Esophagus muscularis mucosa (tissue), 4 donors: ENCODE data around the gene CDC42BPA. TPM values are rescaled to one million over a fixed set of nuclear protein-coding genes. Genes with fewer than 3 reads are reported as not detected.
"Not testable (repeated sequence)": the region's sequence is repeated elsewhere in the genome, so short reads cannot be mapped to it uniquely, and the experiment has no call there.

Experiments used
- DNase-seq: peaks from one replicate; pipeline ENCODE4 v3.0.0-alpha.2; 2017; ENCODE audit errors: extremely low spot score
- H3K27ac ChIP-seq, 4 donors: fragments of 200-600 bp; sonication (generic); replicated peaks in 1 of 4; 1 replicate in 3 of 4; 2 replicates in 1 of 4; pipeline ENCODE4 v1.5.1; 2016 to 2019; ENCODE audit warnings: mild to moderate bottlenecking in 1 of 4
- H3K27me3 ChIP-seq, 4 donors: fragments of 200-600 bp; sonication (generic); one replicate each; pipeline versions ENCODE4 v1.5.1 to v1.6.0; 2016 to 2019
- H3K36me3 ChIP-seq, 4 donors: fragments of 200-600 bp; sonication (generic); one replicate each; pipeline ENCODE4 v1.5.1; 2016 to 2019
- H3K4me1 ChIP-seq, 4 donors: fragments of 200-600 bp; sonication (generic); one replicate each; pipeline ENCODE4 v1.5.1; 2016 to 2019
- H3K4me3 ChIP-seq, 4 donors: fragments of 200-600 bp; sonication (generic); 1 replicate in 2 of 4; 2 replicates in 2 of 4; pipeline ENCODE4 v1.5.1; 2016 to 2019; ENCODE audit warnings: mild to moderate bottlenecking in 4 of 4, moderate library complexity in 1 of 4
- H3K9me3 ChIP-seq, 4 donors: fragments of 200-600 bp; sonication (generic); 1 replicate in 3 of 4; 2 replicates in 1 of 4; pipeline ENCODE4 v1.5.1; 2016 to 2019
- EP300 ChIP-seq: sonication (generic); formaldehyde crosslinking; IDR thresholded peaks from one replicate; pipeline ENCODE4 v1.6.1; 2017; ENCODE audit warnings: antibody characterized with exemption
- POLR2A ChIP-seq: fragments of 450-650 bp; IDR thresholded peaks from one replicate; pipeline ENCODE4 v1.6.1; 2017; ENCODE audit warnings: antibody characterized with exemption, moderate library complexity, mild to moderate bottlenecking, low read depth
- POLR2AphosphoS5 ChIP-seq, 2 donors: sonication (generic); formaldehyde crosslinking; IDR thresholded peaks; one replicate each; pipeline ENCODE4 v1.6.1; 2017; ENCODE audit warnings: antibody characterized with exemption in 2 of 2
- WGBS: methylation state at CpG from one replicate; pipeline ENCODE4 v1.1.5; 2018; 5-methylcytosine and 5-hydroxymethylcytosine counted together
- intact Hi-C: fragments of 100-400 bp; cut with DNase I; formaldehyde crosslinking; loops from one replicate; pipeline ENCODE4 v1.15.1; 2023
- total RNA-seq, 4 donors: library from RNA; depleted of rRNA; stranded (reverse); fragments of >200 nt; gene quantifications; one replicate each; pipeline versions ENCODE4 v1.1.0 to v1.2.1, GENCODE V29; 2016
- TF ChIP-seq, protein P1 (sequence below), 3 experiments: fragments of 200-600 bp in 2 of 3; fragments of 450-650 bp in 1 of 3; sonication (generic) in 2 of 3; IDR thresholded peaks; one replicate each; pipeline ENCODE4 v1.5.1; 2017 to 2019; ENCODE audit warnings: antibody characterized with exemption in 3 of 3, mild to moderate bottlenecking in 2 of 3, moderate library complexity in 1 of 3

The CDC42BPA gene
- total RNA-seq, 4 donors from 2014 or later = 59.5 to 72.2 (median 69.7) TPM

DNA sequence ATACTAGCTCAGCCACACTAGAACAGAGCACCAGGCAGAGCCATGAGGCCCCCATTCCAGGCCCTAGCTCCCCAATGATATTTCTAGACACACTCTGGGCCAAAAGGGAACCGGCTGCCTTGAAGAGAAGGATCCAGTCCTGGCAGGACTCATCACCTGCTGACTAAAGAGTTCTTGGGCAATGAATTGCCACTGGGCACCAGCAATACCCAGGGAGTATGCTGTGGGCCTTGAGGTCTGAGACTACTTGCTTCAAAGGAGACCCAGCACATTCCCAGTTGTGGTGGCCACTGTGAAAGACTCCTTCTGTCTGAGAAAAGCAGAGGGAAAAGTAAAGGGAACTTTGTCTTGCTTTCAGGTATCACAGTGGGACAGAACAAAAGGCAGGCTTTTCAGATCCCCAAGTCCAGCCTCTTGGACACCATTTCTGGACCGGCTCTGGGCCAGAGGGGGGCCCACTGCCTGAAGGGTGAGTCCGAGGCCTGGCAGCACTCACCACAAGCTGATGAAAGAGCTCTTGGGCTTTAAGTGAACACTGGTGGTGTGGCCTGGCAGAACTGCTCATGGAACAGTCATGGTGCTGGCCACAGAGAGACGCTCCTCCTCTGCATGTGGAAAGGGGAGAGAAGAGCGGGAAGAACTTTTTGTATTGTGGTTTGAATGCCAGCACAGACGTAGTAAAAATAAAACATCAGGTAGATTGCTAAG lies 72.5 kb downstream of the CDC42BPA start:
- no peaks in the 10 kb centered on the region for H3K36me3 ChIP-seq
- no peaks in the 10 kb centered on the region for H3K9me3 ChIP-seq
- TF ChIP-seq EP300 = no peak
- no peaks in the 10 kb centered on the region for H3K27me3 ChIP-seq
- 94% methylated on average over 6 of the region's 6 CpGs for WGBS
- H3K4me1 ChIP-seq = peaks cover 17 to 24% (median 21%) of the 10 kb centered on the region in 4 donors
- no peak for DNase-seq
- no peak overlapping the region for H3K27ac ChIP-seq
- H3K4me3 ChIP-seq = no peak overlapping the region
- intact Hi-C loops = loop anchor here (2.0 kb wide), 1 partner anchor 19 kb away; no protein-coding TSS in a partner anchor

DNA sequence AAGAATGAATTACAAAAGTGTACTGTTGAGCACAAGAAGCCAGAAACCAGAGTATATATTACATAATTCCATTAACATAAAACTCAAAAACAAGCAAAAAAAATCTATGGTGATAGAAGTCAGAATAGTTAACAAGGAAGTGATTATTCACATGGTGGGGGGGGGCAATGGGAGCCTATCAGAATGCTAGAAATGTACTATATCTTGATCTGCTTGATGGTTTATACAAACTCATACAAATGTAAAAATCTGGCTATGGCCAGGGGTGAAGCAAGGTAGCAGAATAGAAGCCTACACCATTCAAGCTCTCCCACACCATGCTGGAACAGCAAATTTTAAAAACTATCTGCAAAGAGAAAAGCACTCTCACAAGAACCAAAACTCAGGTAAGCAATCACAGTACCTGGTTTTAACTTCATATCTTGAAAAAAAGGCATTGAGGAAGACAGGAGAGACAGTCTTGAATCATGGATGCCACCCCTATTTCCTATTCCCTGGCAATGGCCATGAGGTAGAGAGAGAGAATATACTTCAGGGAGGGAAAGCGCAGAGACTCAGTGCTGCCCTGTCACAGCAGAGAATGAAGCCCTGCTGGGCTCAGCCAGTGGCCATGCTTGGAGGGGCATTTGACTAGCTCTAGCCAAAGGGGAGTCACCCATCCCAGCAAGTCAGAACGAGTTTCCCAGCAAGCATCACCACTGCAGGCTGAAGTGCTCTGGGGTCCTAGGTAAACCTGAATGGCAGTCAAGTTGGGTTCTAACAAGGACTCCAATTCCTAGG lies 73.8 kb downstream of the CDC42BPA start:
- no peak for DNase-seq
- whole genome bisulfite sequencing = 91% methylated on average over 2 of the region's 2 CpGs
- H3K36me3 ChIP-seq = no peaks in the 10 kb centered on the region
- no peaks in the 10 kb centered on the region for H3K9me3 ChIP-seq
- no peak overlapping the region for H3K27ac ChIP-seq
- no peak overlapping the region for H3K4me3 ChIP-seq
- TF ChIP-seq POLR2AphosphoS5 (IDR thresholded peaks at IDR 0.05) = no peak
- H3K27me3 ChIP-seq = no peaks in the 10 kb centered on the region
- H3K4me1 ChIP-seq = peaks cover 17 to 28% (median 25%) of the 10 kb centered on the region in 4 donors
- intact Hi-C loops = loop anchor here (2.0 kb wide), 1 partner anchor 20 kb away; no protein-coding TSS in a partner anchor

DNA sequence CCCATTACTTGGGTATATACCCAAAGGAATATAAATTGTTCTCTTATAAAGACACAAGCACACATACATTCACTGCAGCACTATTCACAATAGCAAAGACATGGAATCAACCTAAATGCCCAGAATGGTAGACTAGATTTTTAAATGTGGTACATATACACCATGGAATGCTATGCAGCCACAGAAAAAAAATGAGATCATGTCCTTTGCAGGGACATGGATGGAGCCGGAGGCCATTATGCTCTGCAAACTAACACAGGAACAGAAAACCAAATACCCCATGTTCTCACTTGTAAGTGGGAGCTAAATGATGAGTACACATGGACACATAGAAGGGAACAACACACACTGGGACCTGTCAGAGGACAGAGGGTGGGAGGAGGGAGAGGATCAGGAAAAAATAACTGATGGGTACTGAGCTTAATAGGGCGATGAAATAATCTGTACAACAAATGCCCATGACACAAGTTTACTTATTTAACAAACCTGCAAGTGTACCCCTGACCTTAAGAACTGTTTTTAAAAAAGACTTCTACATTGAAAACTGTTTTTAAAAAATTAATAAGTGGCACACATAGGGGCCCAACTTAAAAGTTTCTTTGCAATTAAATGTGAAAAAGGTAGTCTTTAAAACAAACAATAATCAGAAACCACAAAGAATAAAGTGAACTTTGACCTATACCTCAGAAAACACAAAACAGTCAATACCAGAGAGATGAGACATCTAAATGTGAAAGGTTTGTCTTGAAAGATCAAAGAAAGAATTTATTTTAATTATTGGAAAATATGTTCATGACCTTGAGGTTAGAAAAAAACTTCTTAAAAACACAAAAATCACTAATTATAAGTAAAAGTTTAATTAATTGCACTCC lies 75.2 kb downstream of the CDC42BPA start:
- TF ChIP-seq POLR2A = no peak
- H3K27ac ChIP-seq = no peak overlapping the region
- no peaks in the 10 kb centered on the region for H3K9me3 ChIP-seq
- peaks cover 17 to 38% (median 28%) of the 10 kb centered on the region in 4 donors for H3K4me1 ChIP-seq
- no peak for DNase-seq
- H3K36me3 ChIP-seq = no peaks in the 10 kb centered on the region
- H3K4me3 ChIP-seq = no peak overlapping the region
- H3K27me3 ChIP-seq = no peaks in the 10 kb centered on the region
- 100% methylated on average over 2 of the region's 2 CpGs for WGBS
- intact Hi-C loops = no loop called here

DNA sequence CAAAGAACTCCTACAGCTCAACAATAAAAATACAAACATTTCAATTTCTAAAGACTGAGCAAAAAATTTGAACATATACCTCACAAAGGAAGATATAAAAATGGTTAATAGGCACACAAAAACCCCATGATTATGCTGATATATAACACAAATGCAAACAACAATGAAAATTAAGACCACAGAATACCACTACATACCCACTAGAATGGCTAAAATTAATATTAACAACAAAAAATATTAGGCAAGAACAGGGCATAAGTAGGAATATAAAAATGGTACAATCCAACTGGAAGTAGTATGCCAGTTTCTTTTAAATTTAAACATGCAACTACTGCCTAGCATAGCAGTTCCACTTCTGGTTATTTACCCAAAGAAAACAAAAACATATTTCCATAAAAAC lies 77.3 kb downstream of the CDC42BPA start:
- no peaks in the 10 kb centered on the region for H3K9me3 ChIP-seq
- no peak for DNase-seq
- H3K4me1 ChIP-seq = peaks cover 17 to 39% (median 27%) of the 10 kb centered on the region in 4 donors
- no peak overlapping the region for H3K27ac ChIP-seq
- no peaks in the 10 kb centered on the region for H3K36me3 ChIP-seq
- TF ChIP-seq, protein P1, sequence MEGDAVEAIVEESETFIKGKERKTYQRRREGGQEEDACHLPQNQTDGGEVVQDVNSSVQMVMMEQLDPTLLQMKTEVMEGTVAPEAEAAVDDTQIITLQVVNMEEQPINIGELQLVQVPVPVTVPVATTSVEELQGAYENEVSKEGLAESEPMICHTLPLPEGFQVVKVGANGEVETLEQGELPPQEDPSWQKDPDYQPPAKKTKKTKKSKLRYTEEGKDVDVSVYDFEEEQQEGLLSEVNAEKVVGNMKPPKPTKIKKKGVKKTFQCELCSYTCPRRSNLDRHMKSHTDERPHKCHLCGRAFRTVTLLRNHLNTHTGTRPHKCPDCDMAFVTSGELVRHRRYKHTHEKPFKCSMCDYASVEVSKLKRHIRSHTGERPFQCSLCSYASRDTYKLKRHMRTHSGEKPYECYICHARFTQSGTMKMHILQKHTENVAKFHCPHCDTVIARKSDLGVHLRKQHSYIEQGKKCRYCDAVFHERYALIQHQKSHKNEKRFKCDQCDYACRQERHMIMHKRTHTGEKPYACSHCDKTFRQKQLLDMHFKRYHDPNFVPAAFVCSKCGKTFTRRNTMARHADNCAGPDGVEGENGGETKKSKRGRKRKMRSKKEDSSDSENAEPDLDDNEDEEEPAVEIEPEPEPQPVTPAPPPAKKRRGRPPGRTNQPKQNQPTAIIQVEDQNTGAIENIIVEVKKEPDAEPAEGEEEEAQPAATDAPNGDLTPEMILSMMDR (IDR thresholded peaks at IDR 0.05) = no peak
- TF ChIP-seq EP300 (no peak), POLR2AphosphoS5 (IDR thresholded peaks at IDR 0.05) (no peak)
- no peaks in the 10 kb centered on the region for H3K27me3 ChIP-seq
- H3K4me3 ChIP-seq = no peak overlapping the region
- intact Hi-C loops = no loop called here

DNA sequence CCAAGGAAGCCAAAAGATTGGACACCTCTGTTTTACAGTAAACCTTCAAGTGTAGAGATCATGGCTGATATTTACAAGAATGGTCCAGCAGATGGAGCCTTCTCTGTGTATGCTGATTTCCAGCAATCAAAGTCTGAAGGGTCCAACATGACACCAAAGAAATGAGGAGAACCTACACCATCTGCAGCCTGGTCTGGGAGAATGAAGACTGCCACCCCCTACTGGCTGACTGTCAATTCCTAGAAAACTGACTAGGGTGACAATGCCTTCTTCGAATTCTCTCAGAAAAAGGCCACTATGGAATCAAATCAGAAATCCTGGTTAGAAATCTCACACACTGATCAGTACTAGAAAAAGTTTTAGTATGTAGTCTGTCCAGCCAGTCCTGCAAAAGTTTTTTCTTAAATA lies 83.3 kb downstream of the CDC42BPA start:
- intact Hi-C loops = loop anchor here (5.0 kb wide), 1 partner anchor 202 kb away; no protein-coding TSS in a partner anchor
- no peak for TF ChIP-seq EP300
- TF ChIP-seq, protein P1 (IDR thresholded peaks at IDR 0.05) = peak; percentile 25 to 48 (median 28)
- peaks cover 0 to 23% (median 15%) of the 10 kb centered on the region in 4 donors for H3K4me1 ChIP-seq
- no peak overlapping the region for H3K27ac ChIP-seq
- peaks cover 0 to 3% (median 0%) of the 10 kb centered on the region in 4 donors for H3K36me3 ChIP-seq
- no peaks in the 10 kb centered on the region for H3K27me3 ChIP-seq
- no peak for DNase-seq
- no peak overlapping the region for H3K4me3 ChIP-seq
- H3K9me3 ChIP-seq = no peaks in the 10 kb centered on the region
- 82% methylated on average over 1 of the region's 1 CpG for WGBS

DNA sequence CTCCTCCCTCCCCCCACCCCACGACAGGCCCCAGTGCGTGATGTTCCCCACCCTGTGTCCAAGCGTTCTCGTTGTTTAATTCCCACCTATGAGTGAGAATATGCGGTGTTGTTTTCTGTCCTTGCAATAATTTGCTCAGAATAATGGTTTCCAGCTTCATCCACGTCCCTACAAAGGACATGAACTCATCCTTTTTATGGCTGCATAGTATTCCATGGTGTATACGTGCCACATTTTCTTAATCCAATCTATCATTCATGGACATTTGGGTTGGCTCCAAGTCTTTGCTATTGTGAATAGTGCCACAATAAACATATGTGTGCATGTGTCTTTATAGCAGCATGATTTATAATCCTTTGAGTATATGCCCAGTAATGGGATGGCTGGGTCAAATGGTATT lies 87.2 kb downstream of the CDC42BPA start:
- WGBS = 91% methylated on average over 7 of the region's 7 CpGs
- intact Hi-C loops = not testable (repeated sequence)

More for the DNA sequence above, 87.2 kb downstream of the CDC42BPA start:
- H3K36me3 ChIP-seq, H3K27me3 ChIP-seq, H3K9me3 ChIP-seq, H3K27ac ChIP-seq, H3K4me3 ChIP-seq, DNase-seq: not testable (repeated sequence)
- H3K4me1 ChIP-seq = peaks cover 0 to 20% (median 16%) of the 10 kb centered on the region in 4 donors
